ENCODE results near the gene BAIAP2L2.

Gene BAIAP2L2

DNA sequence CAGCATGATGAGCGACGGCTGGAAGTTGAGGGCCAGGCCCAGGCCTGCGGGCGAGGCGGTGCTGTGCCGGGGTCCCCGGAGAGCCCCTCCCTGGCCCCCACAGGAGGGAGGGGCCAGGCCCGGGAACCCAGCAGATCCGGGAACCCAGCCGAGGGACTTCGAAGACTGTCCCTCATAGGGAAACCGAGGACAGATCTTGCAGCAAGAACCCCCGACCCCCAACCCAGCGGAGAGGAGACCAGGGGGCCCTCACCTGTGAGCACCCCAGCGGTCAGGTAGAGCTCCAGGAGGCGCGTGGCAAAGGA, 28.9 kb downstream of the BAIAP2L2 start:
- Histone ChIP-seq H3K9me3 (ENCODE audit: control insufficient read depth, insufficient read depth, low read length) (no peaks in the 10 kb centered on the region), H3F3A (ENCODE audit: control insufficient read depth, insufficient read depth) (no peaks in the 10 kb centered on the region), H3K36me3 (ENCODE audit: control insufficient read depth, low read length) (no peaks in the 10 kb centered on the region), H3K4me1 (ENCODE audit: control insufficient read depth, low read length) (no peaks in the 10 kb centered on the region), H3K9me2 (replicated peaks; ENCODE audit: control insufficient read depth, low read length) (no peaks in the 10 kb centered on the region), H3K79me2 (ENCODE audit: control insufficient read depth, low read length) (no peaks in the 10 kb centered on the region), H3K27me3 (ENCODE audit: control insufficient read depth, low read length) (peaks cover 17% of the 10 kb centered on the region), H3K4me3 (ENCODE audit: low read length) (no peak overlapping the region), H3K4me2 (ENCODE audit: low read length) (no peak overlapping the region), H4K20me1 (ENCODE audit: control insufficient read depth, insufficient read depth, low read depth, low read length) (no peaks in the 10 kb centered on the region), H3K27ac (ENCODE audit: low read depth, low read length) (no peak overlapping the region)
- no peak; the same call in 1 of the 2 replicates for TF ChIP-seq EZH2phosphoT487 (IDR thresholded peaks at IDR 0.05; ENCODE audit: borderline replicate concordance, low read length)
- TF ChIP-seq, protein P1, sequence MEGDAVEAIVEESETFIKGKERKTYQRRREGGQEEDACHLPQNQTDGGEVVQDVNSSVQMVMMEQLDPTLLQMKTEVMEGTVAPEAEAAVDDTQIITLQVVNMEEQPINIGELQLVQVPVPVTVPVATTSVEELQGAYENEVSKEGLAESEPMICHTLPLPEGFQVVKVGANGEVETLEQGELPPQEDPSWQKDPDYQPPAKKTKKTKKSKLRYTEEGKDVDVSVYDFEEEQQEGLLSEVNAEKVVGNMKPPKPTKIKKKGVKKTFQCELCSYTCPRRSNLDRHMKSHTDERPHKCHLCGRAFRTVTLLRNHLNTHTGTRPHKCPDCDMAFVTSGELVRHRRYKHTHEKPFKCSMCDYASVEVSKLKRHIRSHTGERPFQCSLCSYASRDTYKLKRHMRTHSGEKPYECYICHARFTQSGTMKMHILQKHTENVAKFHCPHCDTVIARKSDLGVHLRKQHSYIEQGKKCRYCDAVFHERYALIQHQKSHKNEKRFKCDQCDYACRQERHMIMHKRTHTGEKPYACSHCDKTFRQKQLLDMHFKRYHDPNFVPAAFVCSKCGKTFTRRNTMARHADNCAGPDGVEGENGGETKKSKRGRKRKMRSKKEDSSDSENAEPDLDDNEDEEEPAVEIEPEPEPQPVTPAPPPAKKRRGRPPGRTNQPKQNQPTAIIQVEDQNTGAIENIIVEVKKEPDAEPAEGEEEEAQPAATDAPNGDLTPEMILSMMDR (IDR thresholded peaks at IDR 0.05; ENCODE audit: low read depth, low read length, poor library complexity, severe bottlenecking) = no peak

DNA sequence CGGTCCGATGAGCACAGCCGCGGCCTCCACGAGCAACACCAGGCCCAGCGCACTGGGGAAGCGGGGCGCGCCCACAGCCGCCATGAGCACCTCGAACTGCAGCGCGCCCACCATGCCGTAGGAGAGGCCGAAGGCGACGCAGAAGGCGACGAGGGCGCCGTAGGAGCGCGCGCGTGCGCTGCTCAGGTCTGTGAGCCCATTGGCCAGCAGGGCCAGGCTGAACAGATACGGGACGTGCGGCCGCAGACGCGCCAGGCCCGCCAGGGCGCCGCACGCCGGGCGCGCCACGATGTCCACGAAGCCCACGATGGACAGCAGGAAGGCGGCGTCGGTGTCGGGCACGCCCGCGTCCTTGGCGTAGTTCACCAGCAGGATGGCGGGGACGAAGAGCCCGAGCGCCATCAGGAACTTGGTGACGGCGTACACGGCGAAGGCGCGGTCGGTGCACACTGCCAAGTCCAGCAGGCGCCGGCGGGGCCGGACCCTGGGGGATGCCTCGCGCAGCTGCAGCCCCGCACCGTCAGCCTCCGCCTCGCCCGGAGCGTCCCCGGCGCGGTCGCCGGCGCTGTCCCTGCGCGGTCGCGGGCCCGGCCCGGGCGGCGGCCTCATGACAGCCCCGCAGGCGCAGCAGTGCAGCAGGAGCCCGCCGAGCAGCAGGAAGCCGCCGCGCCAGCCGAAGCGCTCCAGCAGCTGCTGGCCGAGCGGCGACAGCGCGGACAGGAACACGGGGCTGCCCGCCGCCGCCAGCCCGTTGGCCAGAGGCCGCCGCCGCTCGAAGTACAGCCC, 29.4 kb downstream of the BAIAP2L2 start:
- Histone ChIP-seq H3K4me3 (ENCODE audit: low read length) (no peak overlapping the region), H3K79me2 (ENCODE audit: control insufficient read depth, low read length) (no peaks in the 10 kb centered on the region), H3K27ac (ENCODE audit: low read depth, low read length) (no peak overlapping the region), H3K4me2 (ENCODE audit: low read length) (no peak overlapping the region), H3K27me3 (ENCODE audit: control insufficient read depth, low read length) (peaks cover 17% of the 10 kb centered on the region), H3F3A (ENCODE audit: control insufficient read depth, insufficient read depth) (no peaks in the 10 kb centered on the region), H3K4me1 (ENCODE audit: control insufficient read depth, low read length) (no peaks in the 10 kb centered on the region), H4K20me1 (ENCODE audit: control insufficient read depth, insufficient read depth, low read depth, low read length) (no peaks in the 10 kb centered on the region), H3K9me3 (ENCODE audit: control insufficient read depth, insufficient read depth, low read length) (no peaks in the 10 kb centered on the region), H3K36me3 (ENCODE audit: control insufficient read depth, low read length) (no peaks in the 10 kb centered on the region), H3K9me2 (replicated peaks; ENCODE audit: control insufficient read depth, low read length) (no peaks in the 10 kb centered on the region)
- TF ChIP-seq, protein P1 (IDR thresholded peaks at IDR 0.05; ENCODE audit: low read depth, low read length, poor library complexity, severe bottlenecking) = no peak
- no peak for TF ChIP-seq EZH2phosphoT487 (IDR thresholded peaks at IDR 0.05; ENCODE audit: borderline replicate concordance, low read length)

DNA sequence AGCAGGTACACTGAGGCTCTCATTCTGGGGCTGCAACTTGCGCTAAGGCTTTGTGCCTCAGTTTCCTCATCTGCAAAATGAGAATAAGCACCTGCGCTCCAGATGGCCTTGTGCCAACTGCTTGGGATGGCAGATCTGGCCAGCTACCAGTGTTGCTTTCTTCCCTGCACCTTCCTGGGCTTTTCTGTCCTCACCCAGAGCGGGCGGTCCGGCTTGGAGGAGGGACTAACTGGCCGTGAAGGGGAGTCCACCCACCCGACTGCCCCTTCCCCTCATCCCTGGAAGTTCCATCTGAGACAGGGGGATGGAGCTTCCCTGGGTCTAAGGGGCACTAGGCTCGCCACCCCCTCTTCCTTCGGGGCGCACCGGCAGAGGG, 30.0 kb downstream of the BAIAP2L2 start:
- H3F3A ChIP-seq (ENCODE audit: control insufficient read depth, insufficient read depth) = no peaks in the 10 kb centered on the region
- H3K36me3 ChIP-seq (ENCODE audit: control insufficient read depth, low read length) = no peaks in the 10 kb centered on the region
- H3K9me3 ChIP-seq (ENCODE audit: control insufficient read depth, insufficient read depth, low read length) = no peaks in the 10 kb centered on the region
- peaks cover 17% of the 10 kb centered on the region for H3K27me3 ChIP-seq (ENCODE audit: control insufficient read depth, low read length)
- TF ChIP-seq EZH2phosphoT487 (IDR thresholded peaks at IDR 0.05; ENCODE audit: borderline replicate concordance, low read length) = no peak
- TF ChIP-seq, protein P1 (IDR thresholded peaks at IDR 0.05; ENCODE audit: low read depth, low read length, poor library complexity, severe bottlenecking) = no peak
- H3K4me3 ChIP-seq (ENCODE audit: low read length) = no peak overlapping the region
- H3K4me2 ChIP-seq (ENCODE audit: low read length) = no peak overlapping the region
- H3K9me2 ChIP-seq (replicated peaks; ENCODE audit: control insufficient read depth, low read length) = no peaks in the 10 kb centered on the region
- no peaks in the 10 kb centered on the region for H3K79me2 ChIP-seq (ENCODE audit: control insufficient read depth, low read length)
- H4K20me1 ChIP-seq (ENCODE audit: control insufficient read depth, insufficient read depth, low read depth, low read length) = no peaks in the 10 kb centered on the region
- H3K27ac ChIP-seq (ENCODE audit: low read depth, low read length) = no peak overlapping the region
- no peaks in the 10 kb centered on the region for H3K4me1 ChIP-seq (ENCODE audit: control insufficient read depth, low read length)

Measured in DOHH2 (cell line).